MG63 (cell line): ENCODE data around the gene MUS81. TPM values are rescaled to one million over a fixed set of nuclear protein-coding genes. Genes with fewer than 3 reads are reported as not detected.
"Not testable (repeated sequence)": the region's sequence is repeated elsewhere in the genome, so short reads cannot be mapped to it uniquely, and the experiment has no call there.

Experiments used
- DNase-seq: peaks from one replicate; pipeline ENCODE4 v3.0.0-alpha.2; 2020
- H3K27me3 ChIP-seq: fragments of 250-450 bp; sonication (Bioruptor Pico); 2 replicates; pipeline ENCODE4 v1.5.1; 2020; ENCODE audit warnings: mild to moderate bottlenecking, moderate library complexity
- H3K36me3 ChIP-seq: fragments of 250-450 bp; sonication (Bioruptor Pico); 2 replicates; pipeline ENCODE4 v1.5.1; 2020; ENCODE audit warnings: mild to moderate bottlenecking, moderate library complexity
- H3K4me3 ChIP-seq: fragments of 250-450 bp; sonication (Bioruptor Pico); 2 replicates; pipeline ENCODE4 v1.5.1; 2020; ENCODE audit warnings: mild to moderate bottlenecking, moderate library complexity
- H3K9me3 ChIP-seq: fragments of 250-450 bp; sonication (Bioruptor Pico); 2 replicates; pipeline ENCODE4 v1.5.1; 2020; ENCODE audit warnings: mild to moderate bottlenecking, moderate library complexity
- total RNA-seq: library from RNA; depleted of rRNA; stranded (reverse); fragments of >200 nt; shearing (Covaris generic); gene quantifications from 2 replicates; pipeline ENCODE4 v1.2.3, GENCODE V29; 2014; ENCODE audit warnings: low replicate concordance; rRNA removed

Gene MUS81, protein sequence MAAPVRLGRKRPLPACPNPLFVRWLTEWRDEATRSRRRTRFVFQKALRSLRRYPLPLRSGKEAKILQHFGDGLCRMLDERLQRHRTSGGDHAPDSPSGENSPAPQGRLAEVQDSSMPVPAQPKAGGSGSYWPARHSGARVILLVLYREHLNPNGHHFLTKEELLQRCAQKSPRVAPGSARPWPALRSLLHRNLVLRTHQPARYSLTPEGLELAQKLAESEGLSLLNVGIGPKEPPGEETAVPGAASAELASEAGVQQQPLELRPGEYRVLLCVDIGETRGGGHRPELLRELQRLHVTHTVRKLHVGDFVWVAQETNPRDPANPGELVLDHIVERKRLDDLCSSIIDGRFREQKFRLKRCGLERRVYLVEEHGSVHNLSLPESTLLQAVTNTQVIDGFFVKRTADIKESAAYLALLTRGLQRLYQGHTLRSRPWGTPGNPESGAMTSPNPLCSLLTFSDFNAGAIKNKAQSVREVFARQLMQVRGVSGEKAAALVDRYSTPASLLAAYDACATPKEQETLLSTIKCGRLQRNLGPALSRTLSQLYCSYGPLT
- 25.3 and 45.3 TPM in 2 replicates for total RNA-seq

DNA sequence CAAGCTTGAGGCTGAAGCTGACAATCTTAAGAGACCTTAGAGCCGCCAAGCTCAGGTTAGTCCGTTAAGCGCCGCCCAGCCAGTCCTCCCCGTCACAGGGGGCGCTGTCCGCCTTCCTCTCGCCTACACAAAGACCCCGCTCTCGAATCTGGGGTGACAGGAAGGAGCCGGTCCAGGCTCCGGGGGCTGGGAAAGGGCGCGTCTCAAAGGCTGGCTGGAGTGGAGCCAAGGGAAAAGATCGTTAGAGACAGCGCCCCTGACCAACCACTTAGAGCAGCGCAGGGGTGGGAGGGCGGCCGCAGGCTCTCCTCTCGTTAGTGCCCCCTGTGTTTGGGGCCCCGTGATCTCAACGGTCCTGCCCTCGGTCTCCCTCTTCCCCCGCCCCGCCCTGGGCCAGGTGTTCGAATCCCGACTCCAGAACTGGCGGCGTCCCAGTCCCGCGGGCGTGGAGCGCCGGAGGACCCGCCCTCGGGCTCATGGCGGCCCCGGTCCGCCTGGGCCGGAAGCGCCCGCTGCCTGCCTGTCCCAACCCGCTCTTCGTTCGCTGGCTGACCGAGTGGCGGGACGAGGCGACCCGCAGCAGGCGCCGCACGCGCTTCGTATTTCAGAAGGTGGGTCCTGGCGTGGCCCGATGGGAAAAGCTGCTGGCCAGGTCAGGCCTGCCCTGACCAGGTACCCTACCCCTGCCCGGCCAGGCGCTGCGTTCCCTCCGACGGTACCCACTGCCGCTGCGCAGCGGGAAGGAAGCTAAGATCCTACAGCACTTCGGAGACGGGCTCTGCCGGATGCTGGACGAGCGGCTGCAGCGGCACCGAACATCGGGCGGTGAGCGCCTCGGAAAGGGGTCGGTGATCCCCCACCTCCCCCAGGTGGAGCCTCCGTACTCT, at the start of gene MUS81:
TSS of gene MUS81 (plus strand) at position 156 of the 887 bp plus-strand sequence. CDS start at position 477, 321 bp downstream.
- no peaks in the 10 kb centered on the region for H3K9me3 ChIP-seq
- H3K4me3 ChIP-seq, result peak within 1 kb of the TSS; percentile 90
- DNase-seq, result peak; percentile 97
- H3K27me3 ChIP-seq, result no peaks in the 10 kb centered on the region
- peaks cover 64% of the 10 kb centered on the region for H3K36me3 ChIP-seq

DNA sequence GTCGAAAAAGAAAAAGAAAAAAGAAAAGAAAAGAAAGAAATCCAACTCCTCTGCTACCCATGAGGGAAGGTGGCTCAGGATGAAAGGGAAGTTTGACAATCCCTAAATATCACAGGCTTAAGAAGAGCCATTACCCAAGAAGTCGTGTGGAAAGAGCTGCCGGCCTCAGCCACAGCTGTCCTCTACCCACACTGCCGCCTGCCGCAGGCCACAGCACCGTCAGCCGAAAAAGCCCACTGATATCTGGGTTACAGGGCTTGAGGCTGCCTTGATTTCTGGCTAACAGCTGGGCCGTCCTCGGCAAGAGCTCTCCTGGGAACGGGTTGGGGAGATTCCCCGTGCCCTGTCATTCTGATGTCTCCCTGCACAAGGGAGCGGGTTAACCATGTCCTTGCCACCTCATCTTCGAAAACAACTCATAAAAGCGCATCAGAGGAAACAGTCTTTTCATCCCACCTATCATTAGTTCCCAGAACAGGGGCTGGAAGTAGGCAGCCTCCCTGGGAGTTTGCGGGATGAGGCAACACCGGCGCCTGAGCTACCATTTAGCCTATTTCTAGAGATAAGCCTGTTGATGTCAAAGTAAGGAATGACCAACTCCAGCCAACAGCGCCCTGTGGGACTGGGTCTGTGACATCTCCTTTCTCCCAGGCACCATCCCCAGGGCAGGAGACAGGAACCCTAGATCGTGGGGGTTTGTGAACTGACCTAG, 48.3 kb upstream of the MUS81 start:
- Histone ChIP-seq H3K27me3 (peaks cover 3% of the 10 kb centered on the region; the same call in 1 of the 2 replicates), H3K4me3 (no peak overlapping the region), H3K9me3 (no peaks in the 10 kb centered on the region), H3K36me3 (no peaks in the 10 kb centered on the region)
- no peak for DNase-seq

DNA sequence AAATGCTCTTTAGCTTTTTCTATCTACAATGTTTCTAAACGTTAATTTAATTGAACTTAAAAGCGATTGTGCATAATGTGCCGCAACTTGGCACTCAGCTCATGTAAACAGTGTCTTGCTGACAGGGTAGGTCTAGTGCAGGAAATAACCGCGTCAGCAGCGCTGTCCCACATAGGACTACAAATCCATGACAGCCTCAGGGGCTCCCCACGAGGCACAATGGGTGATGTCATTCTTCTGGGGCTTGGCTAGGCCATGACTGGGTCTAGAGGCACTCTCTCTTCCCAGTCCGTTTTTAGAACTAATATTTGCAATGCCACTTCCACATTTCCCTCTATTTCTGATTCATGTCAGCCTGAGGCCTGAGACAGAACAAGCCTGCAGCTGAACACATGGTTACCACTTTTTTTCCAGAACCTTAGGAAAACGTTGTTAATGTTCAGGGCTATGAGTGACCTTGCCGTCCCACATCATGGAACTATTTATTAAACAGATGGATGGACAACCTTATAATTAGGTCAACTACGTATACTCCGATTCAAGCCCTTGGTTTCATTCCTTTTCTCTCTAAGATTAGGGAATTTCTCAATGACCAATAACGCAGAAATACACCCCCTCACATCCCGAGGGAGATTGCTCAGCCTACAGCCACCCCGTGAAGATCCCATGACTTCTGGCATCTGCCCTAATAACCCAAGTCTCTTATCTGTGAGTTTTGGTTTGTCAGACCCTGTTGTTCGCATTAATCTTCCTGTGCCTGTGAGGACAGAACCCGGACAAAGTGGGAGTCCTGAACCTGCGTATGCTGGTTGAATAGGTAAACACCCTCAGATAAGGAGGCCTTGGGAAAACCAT, 45.9 kb upstream of the MUS81 start:
- Histone ChIP-seq H3K36me3 (no peaks in the 10 kb centered on the region), H3K27me3 (peaks cover 3% of the 10 kb centered on the region; the same call in 1 of the 2 replicates), H3K4me3 (no peak overlapping the region), H3K9me3 (no peaks in the 10 kb centered on the region)
- DNase-seq, result no peak

DNA sequence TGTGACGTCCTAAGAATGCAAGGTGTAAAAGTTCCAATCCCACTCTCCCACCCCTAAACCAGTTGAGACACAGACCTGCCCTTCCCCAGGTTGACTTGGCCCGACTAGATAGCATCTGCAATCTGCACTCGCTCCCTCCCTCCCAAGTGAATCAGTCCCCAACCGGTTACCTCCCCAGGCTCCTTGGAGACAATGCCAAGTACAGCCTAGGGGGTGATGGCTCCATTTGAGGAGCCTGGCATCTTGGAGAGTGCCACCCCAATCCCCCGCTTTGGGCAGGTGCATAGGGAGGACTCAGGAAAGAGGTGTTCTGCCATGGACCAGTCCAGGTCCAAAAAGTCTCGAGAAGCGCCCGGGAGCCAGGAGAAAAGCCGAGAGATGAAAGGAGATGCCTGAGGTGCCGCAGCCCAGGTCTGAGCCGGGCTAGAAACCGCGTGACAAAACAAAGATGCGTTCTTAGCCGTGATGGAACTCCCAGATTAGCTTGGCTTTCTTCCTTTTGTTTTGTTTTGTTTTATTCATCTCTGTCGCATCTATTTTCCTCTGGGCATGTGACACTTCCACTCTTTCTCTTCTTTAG, 45.2 kb upstream of the MUS81 start:
- no peak overlapping the region for H3K4me3 ChIP-seq
- no peaks in the 10 kb centered on the region for H3K9me3 ChIP-seq
- no peaks in the 10 kb centered on the region for H3K27me3 ChIP-seq
- no peaks in the 10 kb centered on the region for H3K36me3 ChIP-seq
- no peak for DNase-seq

DNA sequence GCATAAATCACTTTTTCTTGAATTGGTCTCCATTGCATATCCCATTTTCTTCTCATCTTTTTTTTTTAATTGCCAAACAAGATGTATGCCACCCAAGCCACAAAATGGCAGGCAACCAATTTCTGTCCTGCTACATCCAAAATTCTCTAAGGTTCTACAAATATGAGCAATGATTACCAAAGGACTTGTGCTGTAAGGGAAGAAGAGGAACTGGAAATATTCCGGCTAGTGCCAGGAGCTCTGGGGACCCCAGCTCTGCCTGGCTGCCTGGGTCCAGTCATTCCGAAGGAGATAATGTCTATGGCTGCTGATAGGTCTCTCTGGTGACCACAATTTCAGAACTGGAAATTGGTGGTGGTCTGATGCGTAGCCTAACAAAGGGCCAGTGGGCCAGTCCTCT, 43.5 kb upstream of the MUS81 start:
- no peak for DNase-seq
- no peak overlapping the region for H3K4me3 ChIP-seq
- H3K27me3 ChIP-seq, result no peaks in the 10 kb centered on the region

DNA sequence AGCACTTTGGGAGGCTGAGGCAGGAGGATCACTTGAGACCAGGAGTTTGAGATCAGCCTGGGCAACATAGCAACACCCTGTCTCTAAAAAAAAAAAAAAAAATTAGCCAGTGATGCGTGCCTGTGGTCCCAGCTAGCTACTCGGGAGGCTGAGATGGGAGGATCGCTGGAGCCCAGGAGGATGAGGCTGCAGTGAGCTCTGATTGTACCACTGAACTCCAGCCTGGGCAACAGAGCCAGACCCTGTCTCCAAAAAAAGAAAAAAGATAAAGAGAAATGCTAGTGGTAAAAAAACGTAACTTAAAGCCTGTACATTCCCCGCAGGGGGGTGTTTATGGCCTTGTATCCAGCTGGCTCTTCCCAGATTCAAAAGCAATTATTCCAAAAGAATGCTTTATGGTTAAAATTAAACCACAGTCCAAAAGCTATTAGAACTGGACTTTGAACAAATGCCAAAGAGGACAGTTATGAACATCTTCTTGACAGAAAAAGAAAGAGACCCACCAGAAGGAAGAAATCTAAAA, 42.9 kb upstream of the MUS81 start:
- no peaks in the 10 kb centered on the region for H3K9me3 ChIP-seq
- no peak for DNase-seq
- H3K4me3 ChIP-seq, result peak overlapping the region; percentile 50

More for the DNA sequence above, 43.5 kb upstream of the MUS81 start:
- H3K36me3 ChIP-seq, result no peaks in the 10 kb centered on the region
- H3K9me3 ChIP-seq, result no peaks in the 10 kb centered on the region

DNA sequence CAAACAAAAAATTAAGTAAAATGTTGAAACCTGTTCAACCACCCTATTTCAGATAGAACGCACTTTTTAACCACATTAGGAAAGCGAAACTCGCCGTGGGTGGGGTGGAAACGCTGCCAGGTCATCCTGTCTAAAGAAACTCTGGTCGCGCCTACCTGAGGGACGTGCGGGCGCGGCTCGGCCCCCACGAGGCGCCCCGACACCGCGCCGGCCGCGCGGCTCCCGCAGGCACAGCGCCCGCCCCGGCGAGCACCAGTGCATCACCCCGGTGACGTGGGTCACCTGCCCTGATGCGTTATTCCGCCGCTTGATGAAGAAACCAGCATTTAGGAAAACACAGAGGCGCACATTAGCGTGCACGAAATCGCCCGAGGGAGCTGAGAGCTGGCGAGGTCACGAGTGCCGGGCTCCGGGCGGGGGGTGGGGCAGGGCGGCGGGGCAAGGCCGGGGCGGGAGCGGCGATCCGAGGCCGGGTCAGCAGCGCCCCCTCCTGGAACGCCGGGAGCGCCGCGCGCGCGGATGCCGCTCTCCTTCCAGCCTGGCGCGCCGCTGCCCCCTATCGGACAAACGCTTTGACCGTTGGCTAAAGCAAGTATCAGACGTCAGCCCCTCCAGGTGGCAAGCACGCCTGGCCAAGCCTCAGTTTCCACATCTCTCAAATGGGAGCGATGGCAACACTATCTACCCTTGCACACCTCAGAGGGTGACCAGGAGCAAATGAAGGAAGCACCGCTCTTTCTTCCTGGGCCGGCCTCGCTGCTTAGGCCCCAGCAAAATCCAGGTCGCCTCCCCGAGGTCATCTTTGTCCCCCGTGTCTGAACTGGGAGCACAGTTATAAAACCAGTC, 42.2 kb upstream of the MUS81 start:
- H3K36me3 ChIP-seq, result no peaks in the 10 kb centered on the region
- no peaks in the 10 kb centered on the region for H3K9me3 ChIP-seq
- H3K27me3 ChIP-seq, result no peaks in the 10 kb centered on the region
- peak overlapping the region; percentile 50 for H3K4me3 ChIP-seq
- DNase-seq, result peak; percentile 81

More for the DNA sequence above, 42.9 kb upstream of the MUS81 start:
- H3K27me3 ChIP-seq, result no peaks in the 10 kb centered on the region
- no peaks in the 10 kb centered on the region for H3K36me3 ChIP-seq

DNA sequence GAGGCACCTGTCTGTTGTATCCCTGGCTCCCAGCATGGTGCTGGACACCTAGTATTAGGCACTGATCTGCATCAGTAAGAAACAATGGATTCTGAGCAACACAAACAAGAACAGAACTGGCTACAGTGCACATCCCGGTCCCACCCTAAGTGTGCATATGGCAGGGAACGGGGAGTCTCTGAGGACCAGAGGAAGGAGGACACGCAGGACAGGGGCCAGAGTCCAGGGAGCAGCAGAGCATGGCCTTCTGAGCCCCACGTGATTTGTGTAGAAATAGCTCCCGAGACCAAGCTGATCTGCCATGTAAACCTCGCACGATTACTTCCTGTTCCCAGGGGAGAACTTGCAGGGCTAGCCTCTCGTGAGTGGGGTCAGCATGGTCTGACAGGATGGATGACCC, 39.1 kb upstream of the MUS81 start:
- H3K4me3 ChIP-seq, result no peak overlapping the region
- H3K9me3 ChIP-seq, result no peaks in the 10 kb centered on the region
- no peak for DNase-seq
- no peaks in the 10 kb centered on the region for H3K27me3 ChIP-seq
- no peaks in the 10 kb centered on the region for H3K36me3 ChIP-seq

DNA sequence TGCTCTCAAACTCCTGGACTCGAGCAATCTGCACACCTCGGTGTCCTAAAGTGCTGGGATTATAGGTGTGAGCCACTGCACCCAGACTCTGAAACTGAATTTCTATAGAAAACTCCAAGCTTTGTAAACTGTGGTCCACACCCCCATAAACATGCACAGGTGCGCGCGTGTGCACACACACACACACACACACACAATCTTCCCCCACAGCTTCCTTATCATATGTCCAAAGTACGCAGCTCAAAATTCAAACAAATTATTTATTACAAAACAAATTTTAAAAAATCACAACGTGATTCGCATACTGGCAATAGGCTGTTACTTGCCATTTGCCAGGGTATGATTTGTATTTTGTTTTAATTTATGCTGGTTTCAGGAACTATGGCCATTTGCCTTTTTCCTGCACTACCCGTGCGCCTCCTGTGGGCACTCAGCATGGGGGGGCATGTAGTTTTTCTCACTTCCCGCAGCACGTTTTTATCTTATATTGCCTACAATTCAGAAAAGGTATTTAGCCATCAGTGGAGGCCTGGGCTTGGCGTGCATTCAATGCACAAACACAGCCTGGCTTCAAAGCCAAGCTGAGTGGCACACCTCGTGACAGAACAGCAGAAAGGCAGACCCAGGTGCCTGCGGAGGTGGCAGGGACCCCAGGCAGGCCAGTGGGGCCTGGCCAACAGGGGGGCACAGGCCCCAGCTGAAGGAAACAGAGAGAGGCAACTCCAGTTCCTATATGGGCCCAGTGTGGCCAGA, 37.3 kb upstream of the MUS81 start:
- no peaks in the 10 kb centered on the region for H3K9me3 ChIP-seq
- H3K36me3 ChIP-seq, result no peaks in the 10 kb centered on the region
- H3K27me3 ChIP-seq, result no peaks in the 10 kb centered on the region
- no peak overlapping the region for H3K4me3 ChIP-seq
- no peak for DNase-seq

DNA sequence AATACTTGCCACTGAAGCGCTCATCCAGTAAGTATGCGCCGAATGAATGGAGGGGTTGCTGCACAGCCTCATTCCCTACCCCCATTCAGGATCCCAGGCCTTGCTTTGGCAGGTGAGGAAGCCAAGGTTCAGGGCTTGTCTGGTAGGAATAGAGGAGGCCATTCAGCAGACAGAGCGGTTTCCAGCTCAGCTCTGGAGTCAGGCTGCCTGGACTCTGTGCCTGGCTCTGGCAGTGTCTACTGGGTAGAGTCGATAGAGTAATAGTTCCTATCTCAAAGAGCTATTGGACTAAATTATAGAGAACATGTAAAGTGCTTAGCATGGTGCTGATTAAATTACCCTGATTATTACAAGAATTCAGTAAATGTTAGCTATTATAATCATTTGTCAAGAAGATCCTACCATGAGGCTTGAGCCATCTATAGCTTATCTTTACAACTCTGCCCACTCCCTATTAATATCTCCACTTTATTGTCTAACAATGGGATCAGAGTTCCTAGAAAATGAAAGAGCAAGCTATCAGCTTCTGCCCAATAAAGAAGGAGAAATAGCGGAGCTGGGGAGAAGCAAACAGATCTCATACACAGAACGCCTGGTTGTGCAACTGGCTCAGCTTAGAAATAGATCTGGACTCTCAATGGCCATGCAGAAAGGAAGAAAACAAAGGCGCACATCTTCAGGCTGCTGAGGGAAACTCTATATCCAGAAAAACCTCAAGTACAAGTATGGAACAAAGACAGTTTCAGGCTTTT, 33.1 kb upstream of the MUS81 start:
- Histone ChIP-seq H3K9me3 (no peaks in the 10 kb centered on the region), H3K36me3 (no peaks in the 10 kb centered on the region), H3K4me3 (no peak overlapping the region), H3K27me3 (peaks cover 4% of the 10 kb centered on the region; the same call in 1 of the 2 replicates)
- DNase-seq, result no peak

DNA sequence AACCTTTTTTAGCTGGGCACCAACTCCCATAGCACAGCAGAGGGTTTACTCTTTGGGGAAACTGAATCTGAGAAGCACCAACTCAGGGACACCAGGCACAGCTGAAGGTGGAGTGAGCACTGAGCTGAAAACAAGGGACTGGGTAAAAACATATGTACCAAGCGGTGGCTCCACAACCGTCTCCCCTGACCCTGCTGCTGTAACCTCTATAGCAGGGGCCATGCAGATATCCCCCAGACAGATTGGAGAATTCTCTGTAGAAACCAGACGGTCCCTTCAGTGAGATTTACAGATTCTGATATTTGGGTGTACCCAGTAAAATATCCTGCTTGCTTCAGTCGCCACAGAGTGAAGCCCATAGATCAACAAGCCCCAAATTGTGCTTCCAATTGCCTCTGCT, 30.8 kb upstream of the MUS81 start:
- no peak for DNase-seq
- H3K36me3 ChIP-seq, result no peaks in the 10 kb centered on the region
- peaks cover 16% of the 10 kb centered on the region for H3K27me3 ChIP-seq
- no peaks in the 10 kb centered on the region for H3K9me3 ChIP-seq
- H3K4me3 ChIP-seq, result no peak overlapping the region

DNA sequence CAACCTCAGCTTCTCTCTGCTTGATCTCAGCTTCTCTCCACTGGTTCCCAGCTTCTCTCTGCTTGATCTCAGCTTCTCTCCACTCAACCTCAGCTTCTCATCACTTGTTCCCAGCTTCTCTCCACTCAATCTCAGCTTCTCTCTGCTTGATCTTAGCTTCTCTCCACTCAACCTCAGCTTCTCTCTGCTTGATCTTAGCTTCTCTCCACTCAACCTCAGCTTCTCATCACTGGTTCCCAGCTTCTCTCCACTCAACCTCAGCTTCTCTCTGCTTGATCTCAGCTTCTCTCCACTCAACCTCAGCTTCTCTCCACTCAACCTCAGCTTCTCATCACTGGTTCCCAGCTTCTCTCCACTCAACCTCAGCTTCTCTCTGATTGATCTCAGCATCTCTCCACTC, 28.0 kb upstream of the MUS81 start:
- H3K27me3 ChIP-seq, result peaks cover 17% of the 10 kb centered on the region
- not testable (repeated sequence) for H3K36me3 ChIP-seq, H3K9me3 ChIP-seq, H3K4me3 ChIP-seq, DNase-seq

DNA sequence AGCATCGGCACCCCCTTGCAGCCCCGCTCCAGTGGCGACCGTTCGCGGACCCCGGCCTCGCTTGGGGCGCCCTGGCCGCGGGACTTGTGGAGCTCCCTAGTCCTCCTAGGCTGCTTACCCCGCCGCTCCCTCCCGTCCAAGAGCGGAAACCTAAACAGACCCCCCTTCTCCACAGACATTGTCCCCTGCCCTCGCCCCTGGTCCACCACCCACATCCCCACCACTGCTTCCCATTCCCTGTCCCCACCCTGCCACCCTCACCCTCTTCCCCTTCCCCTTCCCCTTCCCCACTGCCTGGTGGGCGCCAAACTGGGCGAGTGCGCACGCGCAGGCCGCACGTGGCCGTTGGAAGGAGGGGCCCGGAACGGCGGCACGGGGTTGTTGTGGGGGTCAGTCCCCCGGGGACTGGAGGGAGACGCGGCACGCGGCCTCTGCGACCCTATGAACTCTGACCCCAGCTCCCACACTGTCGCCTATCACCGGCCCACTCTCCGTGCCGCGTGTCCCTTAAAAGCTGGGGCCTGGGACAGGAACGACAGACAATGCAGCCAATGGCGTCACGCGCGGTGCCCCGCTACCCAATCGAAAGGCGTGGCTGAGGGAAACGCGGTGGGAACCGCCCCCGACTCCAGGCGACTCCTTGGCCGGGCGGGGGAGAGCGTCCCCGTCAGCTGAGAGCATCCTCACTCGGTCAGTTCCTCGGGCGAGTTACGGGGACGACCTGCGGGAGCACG, 26.8 kb upstream of the MUS81 start, which contains the start of gene SNX32:
TSS of gene SNX32 (plus strand) at position 667 of the 734 bp plus-strand sequence. CDS start 103 bp downstream, outside the sequence.
- Histone ChIP-seq H3K27me3 (peaks cover 17% of the 10 kb centered on the region), H3K36me3 (no peaks in the 10 kb centered on the region), H3K4me3 (peak within 1 kb of the TSS; percentile 45), H3K9me3 (no peaks in the 10 kb centered on the region)
- peak; percentile 87 for DNase-seq
